GM21717 (cell line): ENCODE results near the gene SMO.
"Not testable (repeated sequence)": the region's sequence is repeated elsewhere in the genome, so short reads cannot be mapped to it uniquely, and the experiment has no call there.

Experiments
- ATAC-seq: cut with Tn5 transposase; IDR thresholded peaks from one replicate; pipeline ENCODE4 v1.9.1; 2021; ENCODE audit warnings: mild to moderate bottlenecking, moderate library complexity; ENCODE audit not compliant: unreplicated experiment

The SMO gene

DNA sequence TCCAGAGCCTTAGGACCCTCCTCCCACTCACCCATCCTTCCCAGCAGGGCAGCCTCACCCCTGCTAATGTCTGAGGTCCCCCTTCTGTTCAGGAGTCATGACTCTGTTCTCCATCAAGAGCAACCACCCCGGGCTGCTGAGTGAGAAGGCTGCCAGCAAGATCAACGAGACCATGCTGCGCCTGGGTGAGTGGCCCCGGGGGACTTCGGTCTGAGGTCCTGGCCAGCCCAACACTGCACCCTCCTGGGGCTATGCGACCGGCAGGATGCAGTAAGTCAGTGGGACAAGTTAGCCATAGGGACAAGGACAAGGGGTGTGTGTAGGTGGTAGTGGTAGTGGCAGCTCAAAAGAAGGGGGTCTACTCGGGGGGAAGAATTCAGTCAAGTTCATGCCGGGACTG, 20.2 kb downstream of the SMO start:
- no peak for ATAC-seq

DNA sequence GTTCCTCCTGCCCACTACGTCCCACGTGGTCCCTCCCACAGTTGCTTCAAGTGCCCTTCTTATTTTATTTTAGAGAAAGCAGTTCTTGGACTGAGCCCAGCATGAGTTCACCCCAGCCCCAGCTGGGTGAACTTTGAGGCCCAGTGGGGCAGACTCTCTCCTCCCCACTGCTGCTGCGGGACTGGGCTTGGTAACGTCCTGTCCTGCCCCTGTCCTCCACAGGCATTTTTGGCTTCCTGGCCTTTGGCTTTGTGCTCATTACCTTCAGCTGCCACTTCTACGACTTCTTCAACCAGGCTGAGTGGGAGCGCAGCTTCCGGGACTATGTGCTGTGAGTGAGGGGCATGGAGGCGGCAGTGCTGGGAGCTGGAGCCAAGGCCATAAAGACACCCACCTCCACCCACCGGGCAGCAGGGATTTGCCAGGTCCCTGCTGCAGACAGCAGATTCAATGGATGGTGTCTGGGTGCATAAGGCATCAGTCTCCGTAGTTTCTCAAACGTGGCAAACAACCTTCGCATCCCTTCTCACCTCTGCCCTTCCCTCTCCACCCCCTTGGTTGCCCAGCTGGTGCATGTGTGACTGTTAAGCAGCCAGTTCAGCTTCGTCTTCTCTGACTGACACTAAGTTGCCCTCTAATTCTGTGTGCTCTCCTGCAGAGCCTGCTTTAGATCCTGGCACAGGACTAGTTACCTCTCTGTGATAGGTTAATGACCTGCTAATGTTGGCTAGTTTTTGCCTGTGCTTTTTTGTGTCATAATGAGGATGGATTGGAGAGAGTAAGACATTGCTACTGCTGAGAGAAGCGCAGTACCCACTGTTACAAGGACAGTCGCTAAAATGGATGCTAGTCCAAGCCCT, 20.9 kb downstream of the SMO start:
- ATAC-seq = no peak

DNA sequence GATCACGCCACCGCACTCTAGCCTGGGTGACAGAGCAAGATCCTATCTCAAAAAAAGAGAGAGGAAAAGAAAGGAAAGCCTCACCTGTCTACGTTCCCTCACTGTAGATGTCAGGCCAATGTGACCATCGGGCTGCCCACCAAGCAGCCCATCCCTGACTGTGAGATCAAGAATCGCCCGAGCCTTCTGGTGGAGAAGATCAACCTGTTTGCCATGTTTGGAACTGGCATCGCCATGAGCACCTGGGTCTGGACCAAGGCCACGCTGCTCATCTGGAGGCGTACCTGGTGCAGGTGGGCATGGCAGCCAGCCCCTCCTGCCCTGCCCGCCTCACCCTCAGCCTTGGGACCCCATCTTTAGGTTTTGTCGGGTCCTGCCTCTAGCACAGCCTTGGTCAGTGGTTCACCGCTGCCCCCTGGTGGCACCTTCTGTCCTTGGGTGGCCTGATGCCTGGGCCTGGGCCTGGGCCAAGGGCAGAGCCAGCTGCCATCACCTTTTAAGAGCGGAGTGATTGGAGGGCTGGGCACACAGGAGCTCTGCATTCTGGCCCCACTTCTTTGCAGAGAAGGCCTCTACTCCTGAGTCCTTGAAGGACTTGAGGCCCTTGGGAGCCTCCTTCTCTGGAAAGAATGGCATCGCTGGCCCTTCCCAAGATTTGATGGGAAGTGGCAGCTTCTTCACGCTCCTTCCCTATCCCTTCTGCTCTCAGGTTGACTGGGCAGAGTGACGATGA, 22.0 kb downstream of the SMO start:
- peak; percentile 53 for ATAC-seq

DNA sequence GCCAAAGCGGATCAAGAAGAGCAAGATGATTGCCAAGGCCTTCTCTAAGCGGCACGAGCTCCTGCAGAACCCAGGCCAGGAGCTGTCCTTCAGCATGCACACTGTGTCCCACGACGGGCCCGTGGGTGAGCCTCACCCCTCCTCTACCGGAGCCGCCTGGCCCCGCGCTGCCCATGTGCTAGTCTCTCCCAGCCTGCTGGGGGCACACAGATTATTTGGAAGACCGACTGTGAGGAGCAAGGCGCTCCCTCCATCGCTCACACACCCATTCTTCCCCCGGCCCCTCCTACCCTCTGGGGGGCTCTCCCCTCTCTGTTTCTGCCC, 22.5 kb downstream of the SMO start:
- ATAC-seq = no peak

DNA sequence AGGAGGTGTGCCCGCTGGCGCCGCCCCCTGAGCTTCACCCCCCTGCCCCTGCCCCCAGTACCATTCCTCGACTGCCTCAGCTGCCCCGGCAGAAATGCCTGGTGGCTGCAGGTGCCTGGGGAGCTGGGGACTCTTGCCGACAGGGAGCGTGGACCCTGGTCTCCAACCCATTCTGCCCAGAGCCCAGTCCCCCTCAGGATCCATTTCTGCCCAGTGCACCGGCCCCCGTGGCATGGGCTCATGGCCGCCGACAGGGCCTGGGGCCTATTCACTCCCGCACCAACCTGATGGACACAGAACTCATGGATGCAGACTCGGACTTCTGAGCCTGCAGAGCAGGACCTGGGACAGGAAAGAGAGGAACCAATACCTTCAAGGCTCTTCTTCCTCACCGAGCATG, 23.7 kb downstream of the SMO start:
- ATAC-seq = no peak

DNA sequence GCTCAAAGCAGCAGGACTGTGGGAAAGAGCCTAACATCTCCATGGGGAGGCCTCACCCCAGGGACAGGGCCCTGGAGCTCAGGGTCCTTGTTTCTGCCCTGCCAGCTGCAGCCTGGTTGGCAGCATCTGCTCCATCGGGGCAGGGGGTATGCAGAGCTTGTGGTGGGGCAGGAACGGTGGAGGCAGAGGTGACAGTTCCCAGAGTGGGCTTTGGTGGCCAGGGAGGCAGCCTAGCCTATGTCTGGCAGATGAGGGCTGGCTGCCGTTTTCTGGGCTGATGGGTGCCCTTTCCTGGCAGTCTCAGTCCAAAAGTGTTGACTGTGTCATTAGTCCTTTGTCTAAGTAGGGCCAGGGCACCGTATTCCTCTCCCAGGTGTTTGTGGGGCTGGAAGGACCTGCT, 24.2 kb downstream of the SMO start:
- ATAC-seq = no peak

DNA sequence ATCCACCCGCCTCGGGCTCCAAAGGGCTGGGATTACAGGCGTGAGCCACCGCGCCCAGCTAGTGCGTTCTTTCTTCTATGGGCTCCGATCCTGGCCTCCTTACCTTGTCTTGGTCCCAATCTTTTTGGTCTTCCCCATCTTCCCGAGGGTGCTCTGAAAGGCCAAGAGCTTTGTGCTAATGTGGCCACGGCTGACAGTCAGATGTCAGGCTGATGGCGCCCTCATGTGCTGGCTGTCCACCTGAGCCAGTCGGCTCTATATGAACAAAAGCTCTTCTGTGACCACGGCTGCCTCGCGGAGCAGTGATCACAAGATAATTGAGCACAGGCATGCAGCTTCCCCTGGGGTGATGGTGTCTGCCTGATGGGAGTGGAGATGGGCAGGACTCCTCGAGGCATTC, 25.4 kb downstream of the SMO start:
- no peak for ATAC-seq

DNA sequence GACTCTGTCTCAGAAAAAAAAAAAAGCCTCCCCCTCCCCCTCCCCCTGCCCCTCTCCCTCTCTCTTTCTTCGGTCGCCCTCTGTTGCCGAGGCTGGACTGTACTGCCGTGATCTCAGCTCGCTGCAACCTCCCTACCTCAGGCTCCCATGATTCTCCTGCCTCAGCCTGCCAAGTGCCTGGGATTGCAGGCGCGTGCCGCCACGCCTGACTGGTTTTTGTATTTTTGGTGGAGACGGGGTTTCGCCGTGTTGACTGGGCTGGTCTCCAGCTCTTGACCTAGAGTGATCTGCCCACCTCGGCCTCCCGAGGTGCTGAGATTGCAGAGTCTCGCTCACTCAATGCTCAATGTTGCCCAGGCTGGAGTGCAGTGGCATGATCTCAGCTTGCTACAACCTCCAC, 27.3 kb downstream of the SMO start:
- ATAC-seq = not testable (repeated sequence)

DNA sequence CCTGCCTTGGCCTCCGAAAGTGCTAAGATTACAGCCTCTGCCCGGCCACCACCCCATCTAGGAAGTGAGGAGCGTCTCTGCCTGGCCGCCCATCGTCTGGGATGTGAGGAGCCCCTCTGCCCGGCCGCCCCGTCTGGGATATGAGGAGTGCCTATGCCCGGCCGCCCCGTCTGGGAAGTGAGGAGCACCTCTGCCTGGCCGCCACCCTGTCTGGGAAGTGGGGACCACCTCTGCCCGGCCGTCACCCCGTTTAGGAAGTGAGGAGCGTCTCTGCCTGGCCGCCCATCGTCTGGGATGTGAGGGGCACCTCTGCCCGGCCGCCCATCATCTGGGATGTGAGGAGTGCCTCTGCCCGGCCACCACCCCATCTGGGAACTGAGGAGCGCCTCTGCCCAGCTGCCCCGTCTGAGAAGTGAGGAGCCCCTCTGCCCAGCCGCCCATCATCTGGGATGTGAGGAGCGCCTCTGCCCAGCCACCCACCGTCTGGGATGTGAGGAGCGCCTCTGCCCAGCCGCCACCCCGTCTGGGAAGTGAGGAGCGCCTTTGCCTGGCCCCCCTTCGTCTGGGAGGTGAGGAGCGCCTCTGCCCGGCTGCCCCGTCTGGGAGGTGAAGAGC, 27.8 kb downstream of the SMO start:
- not testable (repeated sequence) for ATAC-seq

DNA sequence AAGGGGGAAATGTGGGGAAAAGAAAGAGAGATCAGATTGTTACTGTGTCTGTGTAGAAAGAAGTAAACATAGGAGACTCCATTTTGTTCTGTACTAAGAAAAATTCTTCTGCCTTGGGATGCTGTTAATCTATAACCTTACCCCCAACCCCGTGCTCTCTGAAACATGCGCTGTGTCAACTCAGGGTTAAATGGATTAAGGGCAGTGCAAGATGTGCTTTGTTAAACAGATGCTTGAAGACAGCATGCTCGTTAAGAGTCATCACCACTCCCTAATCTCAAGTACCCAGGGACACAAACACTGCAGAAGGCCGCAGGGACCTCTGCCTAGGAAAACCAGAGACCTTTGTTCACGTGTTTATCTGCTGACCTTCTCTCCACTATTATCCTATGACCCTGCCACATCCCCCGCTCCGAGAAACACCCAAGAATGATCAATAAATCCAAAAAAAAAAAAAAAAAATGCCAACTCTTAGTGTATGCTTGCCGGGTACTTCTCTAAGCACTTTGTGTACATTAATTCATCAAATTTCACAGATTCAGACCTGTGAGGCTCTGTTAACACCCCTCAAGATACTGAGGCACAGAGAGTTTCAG, 28.5 kb downstream of the SMO start:
- ATAC-seq = not testable (repeated sequence)

DNA sequence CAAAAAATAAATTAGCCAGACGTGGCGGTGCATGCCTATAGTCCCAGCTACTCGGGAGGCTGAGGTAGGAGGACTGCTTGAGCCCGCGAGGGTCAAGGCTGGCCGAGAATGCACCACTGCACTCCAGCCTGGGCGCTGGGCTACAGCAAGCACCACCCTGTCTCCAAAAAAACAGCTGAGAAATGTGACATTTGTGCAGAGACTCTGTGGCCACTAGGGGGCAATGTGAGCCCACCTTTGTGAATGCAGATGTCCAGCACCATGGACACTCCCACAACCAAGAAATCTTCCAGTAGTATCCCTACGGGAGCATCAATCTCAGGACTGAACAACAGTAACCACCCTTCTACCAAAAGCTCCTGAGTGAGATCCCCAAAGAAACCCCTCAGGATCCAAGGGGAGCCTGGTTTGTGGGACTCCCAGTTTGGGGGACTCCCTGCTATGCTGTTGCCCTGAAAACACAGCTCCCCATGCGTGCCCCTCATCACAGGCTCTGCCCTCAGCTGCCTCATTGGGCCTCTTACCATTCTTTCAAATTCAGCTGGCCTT, 30.2 kb downstream of the SMO start:
- ATAC-seq = no peak

DNA sequence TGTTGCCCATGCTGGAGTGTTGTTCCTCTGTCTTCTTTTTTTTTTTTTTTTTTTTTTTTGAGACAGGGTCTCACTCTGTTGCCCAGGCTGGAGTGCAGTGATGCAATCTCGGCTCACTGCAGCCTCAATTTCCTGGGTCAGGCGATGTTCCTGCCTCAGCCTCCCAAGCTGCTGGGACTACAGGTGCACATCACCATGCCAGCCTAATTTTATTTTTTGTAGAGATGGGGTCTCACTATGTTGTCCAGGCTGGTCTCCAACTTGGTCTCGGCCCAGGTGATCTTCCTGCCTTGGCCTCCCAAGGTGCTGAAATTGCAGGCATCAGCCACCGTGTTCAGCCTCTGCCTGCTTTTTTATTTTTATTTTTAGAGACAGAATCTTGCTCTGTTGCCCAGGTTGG, 30.7 kb downstream of the SMO start:
- ATAC-seq = not testable (repeated sequence)

DNA sequence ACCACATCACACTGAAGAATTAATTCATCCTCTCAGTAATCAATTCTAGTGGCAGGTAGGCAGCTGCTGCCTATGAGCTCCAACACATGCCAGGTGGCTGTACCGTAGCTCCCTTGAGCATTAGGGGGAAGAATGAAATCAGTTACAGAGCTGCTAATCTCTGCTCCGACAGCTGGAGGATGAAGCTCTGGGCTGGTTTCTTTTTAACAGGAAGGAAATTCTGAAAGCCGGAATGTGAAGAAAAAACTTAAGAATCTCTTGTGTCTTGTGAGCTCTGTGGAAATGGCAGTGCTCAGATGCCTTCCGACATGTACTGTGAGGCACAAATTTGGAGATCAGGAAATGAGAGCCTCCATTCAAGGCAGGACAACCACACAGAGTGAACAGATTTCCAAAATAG, 33.6 kb downstream of the SMO start:
- no peak for ATAC-seq

DNA sequence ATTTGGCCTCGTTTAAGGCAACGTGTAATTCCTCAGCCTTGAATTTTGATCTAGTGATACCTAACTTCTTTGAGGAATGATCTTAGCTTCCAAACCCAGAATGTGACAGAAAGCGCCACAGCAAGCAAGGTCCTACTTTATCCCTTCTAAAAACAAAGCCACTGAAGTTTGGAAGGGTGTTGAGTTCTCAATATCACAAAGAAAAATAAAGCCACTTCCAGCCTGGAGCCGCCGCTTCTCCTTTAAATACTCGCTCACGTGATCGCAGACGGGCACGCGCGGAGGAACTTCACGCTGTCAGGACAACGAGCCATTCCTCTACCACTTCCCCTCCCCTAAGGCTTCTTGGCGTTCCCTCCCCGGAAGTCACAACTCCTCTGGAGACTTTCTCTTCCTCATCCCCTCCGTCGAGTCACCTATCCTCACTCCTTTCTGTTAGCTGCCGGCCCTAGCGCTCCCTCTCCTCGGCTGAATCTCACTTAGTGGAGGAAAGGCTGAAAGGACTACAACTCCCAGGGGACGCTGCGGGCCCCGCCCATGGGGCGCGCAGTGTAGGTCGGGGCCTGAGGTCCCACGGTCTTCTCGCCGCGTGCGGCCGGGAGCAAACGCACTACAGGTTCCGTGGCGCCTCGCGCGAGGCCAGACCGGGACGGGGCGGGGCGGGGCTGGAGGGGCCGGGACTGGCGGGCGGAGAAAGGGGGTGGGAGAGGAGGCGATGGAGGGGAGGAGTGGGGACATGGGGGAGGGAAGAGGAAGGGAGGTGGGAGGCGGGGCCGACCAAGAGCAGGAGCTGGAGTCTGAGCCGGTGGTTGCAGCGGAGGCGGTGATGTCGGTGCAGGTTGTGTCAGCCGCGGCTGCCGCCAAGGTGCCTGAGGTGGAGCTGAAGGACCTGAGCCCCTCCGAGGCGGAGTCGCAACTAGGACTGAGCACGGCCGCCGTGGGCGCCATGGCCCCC, 36.1 kb downstream of the SMO start, which contains the start of gene AHCYL2:
Gene AHCYL2 (plus strand): TSS at position 780 of the 955 bp plus-strand sequence.
- peak; percentile 88 for ATAC-seq

DNA sequence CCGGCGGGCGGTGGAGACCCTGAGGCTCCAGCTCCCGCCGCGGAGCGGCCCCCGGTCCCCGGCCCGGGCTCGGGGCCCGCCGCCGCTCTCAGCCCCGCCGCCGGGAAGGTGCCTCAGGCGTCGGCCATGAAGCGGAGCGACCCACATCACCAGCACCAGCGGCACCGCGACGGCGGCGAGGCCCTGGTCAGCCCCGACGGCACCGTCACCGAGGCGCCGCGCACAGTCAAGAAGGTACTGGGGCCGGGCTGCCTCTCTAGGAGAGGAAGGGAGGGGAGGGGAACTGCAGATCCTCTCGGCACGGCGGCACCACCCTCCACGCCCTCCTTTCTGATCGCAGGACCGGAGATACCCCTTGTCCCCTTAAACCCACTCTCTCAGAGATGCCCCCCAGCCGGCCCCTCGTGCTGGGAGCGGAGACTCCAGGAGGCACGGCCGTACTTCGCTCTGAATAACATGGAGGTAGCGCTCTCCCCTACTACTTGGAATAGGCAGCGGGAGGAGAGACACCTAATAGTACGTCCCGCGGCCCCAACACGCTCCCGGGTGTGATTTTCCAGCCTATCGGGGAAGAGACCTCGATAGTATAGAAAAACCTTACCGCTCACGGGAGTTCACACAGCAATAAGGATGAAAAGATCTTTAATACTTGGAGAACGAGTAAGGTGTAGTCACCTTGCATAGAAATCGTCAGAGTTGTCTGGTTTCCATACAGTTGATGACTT, 36.9 kb downstream of the SMO start:
- ATAC-seq = peak; percentile 40

DNA sequence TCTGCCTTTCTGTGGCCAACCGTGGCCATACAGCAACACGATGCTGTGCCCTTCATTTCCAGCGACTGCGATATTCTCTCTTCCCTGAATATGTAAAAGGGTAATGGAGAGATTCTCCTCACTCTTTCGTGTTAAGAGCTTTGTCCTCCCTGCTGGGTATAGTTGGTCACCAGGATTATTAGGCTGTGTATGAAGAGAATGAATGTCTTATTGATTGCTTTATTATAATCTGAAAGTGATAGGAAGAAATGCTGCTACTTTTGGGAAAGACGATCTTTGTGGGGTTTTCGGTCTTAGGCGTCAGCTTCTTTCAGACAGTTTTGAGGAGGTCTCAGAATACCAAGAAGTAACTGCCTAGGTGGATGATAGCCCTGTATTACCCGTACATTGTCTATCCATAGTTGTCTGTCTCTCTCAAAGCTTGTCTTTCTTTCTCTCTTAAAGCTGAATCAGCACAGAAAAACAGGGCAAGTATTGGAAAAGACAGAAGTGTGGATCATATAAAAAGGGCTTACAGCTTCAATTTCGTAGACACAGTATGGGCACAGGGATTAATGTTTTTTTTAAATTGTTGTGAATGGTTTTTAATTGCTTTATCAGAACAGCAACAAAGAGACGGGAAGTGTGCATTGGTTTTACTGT, 37.6 kb downstream of the SMO start:
- ATAC-seq = no peak

DNA sequence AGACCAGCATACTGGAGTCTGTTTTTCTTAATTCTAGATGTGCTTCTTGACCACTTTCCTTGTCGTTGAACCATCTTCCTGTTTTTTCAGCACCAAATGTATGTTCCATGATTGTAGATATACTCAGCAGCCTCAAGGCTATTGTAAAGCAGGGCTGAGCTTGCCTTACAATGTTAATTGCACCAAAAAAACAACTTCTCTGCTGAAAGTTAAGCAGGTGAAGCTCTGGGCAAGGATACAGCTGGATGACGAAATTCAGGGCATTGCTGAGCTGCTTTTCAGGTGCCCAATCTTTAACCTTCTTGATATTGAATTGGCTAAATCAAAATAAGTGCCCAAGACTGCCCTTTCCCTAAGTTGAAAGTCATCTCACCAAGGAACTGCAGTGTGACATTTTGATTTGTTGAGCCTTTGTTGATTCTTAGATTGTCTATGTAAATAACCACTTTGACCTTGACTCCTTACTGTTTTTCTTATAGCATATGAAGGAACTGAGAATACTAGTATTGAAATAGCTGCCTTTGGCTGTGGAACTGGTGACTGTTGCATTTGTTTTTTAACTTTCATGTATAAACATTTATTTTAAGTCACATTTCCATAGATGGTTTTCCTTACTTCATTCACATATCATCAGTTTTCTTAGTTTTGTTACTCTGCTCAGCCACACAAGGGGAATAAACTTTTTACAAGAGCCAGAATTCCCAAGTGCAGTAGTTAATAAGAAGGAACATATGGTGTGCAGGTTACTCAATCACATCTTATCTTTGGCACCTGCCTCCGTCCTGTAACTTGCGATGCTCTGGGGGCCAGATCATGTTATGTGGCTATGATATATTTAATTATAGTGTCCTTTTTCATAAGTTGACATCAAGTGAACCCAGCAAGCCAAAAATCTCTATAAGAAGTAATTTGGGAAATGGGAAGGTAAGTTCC, 39.5 kb downstream of the SMO start:
- ATAC-seq = no peak

DNA sequence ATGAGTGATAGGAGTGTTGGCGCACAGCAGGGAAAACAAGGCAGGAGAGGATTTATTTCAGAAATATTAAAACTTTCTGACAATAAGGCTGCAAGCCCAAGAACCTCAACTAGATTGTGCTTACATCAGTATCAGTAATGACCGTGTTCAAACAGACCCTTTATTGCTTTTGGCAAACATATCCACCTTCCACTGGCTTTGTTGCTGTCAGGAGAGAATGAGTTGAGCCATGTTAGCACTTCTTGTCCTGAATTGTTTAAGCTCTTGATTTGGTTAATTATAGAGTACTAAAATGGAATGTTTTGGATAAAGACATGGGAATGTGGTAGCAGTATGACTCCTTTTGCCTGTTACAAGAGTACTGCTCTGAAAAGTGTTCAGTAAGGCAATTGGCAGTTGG, 40.2 kb downstream of the SMO start:
- no peak for ATAC-seq
